ENCODE data around the gene MKI67.
"Not testable (repeated sequence)": the region's sequence is repeated elsewhere in the genome, so short reads cannot be mapped to it uniquely, and the experiment has no call there.

MKI67 gene

GRCh38 chr10:128103229-128103714, 23.0 kb downstream of the MKI67 start:
- DNase-seq (ENCODE audit: low spot score): no peak

DNA sequence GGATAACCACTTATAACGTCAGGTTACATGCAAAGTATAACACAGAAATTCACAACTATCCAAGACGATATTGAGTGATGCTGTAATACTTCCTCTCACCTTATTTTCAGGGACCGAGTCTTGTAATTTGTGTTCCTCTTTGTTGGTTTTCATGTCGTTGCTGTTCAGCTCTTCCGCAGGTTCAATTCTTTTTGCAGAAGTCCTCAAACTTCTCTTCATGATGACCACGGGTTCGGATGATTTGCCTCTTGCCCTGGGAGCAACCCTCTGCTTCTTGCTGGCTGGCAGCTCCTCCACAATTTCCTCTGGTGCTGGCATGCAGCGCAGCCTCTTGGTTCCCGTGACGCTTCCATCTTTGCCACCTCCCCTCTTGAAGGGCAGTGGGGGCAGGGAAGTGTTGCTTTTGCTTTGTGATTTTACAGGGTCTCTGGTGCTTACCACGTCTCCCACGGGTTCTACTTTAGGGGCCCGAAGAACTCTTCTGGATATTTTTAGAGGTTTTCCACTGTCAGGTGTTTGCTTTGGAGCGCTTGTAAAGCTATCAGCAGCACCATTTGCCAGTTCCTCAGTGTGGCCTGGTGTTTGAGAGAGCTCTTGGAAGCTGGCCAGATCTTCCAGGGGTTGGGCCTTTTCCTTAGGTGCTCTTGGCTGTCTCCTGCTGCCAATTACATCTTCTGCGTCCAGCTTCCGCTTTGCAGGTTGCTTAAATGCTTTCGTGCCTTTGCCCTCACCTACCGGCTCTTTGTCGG, 23.6 kb downstream of the MKI67 start:
- DNase-seq (ENCODE audit: low spot score): no peak

DNA sequence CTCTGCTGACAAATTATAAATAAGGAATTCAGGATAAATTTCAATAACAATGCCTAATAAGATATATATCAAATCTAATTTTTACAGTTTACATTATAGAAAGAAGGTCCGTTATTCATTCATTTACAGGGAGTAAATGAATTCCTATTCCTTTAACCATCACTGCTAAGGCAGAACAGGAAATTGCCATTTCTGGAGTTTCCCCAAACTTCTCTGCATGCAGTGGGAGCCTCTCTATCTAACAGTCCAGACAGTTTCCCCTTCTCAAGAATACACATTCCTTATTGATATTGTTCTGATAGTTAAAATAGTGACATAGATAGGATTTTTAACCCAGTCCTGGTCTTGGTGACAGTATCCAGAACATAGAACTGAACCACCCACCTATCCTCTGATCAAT, 24.3 kb downstream of the MKI67 start:
- DNase-seq (ENCODE audit: low spot score): no peak

GRCh38 chr10:128099901-128100300, 26.3 kb downstream of the MKI67 start:
- DNase-seq (ENCODE audit: low spot score): no peak

GRCh38 chr10:128098631-128099030, 27.6 kb downstream of the MKI67 start:
- no peak for DNase-seq (ENCODE audit: low spot score)

DNA sequence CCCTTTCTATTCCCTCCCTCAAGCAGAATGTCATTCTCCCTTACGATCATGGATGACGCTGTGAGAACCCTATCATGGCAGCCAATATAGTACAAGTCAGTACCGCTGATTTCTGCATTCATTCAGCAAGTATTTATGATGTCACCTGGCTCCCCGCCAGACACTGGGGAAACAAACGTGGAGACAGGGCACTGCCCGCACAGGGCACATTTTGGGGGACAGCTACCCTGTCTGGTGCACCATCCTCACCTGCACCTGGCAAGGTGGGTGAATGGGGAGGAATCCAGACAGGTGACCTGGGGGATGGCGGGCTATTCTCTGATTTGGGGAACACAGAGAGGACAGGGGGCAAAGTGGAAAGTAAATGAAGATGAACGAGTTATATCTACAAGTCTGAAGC, 28.4 kb downstream of the MKI67 start:
- DNase-seq (ENCODE audit: low spot score): no peak

DNA sequence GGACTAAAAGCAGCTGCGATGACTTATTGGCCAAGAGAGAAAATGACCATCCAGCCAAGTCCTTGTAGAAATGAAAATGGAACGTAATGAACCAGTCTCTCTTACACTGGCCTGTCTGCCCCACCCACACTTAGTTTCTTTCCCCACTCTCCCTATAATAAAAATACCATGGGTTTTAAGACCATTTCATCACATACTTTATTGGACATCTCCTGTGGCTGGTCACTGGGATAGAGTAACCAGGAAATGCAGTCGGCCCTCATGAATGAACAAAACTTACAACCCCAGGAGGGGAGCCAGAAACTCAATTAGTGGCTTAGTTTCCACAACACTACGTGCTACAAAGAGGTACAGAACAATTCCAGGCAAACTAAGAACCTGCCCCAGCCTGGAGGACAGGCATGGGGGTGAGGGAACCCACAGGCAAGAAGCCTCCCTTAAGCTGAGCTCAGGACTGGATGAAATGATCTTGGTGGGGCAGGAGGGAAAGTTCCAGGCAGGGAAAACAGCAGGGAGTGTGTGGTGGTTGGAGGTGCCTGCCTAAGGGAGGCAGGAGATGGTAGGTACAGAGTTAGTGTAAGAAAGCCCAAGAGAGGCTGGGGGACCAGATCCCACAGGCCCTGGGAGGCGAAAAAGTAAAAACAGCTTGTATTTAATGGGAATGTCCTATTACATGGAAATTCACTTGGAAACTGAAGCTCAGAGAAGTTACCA, 29.6 kb downstream of the MKI67 start:
- no peak for DNase-seq (ENCODE audit: low spot score)

DNA sequence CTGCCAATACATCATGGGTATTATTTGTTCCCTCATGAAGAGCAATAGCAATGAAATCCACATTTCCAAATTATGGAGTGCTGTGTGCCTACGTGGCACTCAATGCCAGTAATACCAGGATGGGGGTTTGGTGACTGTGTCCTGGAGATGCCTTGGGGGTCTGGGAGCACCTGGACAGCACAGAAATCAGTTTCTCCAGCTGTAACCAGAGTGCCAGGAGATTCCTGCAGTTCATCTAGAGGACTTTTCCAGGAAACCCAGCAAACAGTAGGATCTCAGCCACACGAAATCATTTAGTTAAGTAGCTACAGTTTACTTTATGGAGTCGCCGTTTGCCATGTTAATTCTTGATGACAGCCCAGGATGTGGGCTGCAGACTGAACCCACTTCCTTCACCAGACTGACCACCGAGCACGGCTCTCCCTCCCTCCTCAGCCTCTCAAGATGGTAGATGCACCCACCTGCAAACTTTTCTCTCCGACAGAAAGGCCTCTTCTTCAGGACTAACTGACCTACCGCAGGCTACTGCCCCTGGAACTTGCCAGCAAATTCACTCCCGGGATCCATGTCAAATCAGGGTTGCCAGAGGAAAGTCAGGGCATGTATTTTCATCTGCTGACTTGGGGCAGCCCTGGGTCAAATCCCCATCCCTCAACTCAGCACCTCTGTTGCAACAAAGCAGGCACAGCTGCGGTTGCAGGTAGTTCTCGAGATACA, 30.3 kb downstream of the MKI67 start:
- no peak for DNase-seq (ENCODE audit: low spot score)

DNA sequence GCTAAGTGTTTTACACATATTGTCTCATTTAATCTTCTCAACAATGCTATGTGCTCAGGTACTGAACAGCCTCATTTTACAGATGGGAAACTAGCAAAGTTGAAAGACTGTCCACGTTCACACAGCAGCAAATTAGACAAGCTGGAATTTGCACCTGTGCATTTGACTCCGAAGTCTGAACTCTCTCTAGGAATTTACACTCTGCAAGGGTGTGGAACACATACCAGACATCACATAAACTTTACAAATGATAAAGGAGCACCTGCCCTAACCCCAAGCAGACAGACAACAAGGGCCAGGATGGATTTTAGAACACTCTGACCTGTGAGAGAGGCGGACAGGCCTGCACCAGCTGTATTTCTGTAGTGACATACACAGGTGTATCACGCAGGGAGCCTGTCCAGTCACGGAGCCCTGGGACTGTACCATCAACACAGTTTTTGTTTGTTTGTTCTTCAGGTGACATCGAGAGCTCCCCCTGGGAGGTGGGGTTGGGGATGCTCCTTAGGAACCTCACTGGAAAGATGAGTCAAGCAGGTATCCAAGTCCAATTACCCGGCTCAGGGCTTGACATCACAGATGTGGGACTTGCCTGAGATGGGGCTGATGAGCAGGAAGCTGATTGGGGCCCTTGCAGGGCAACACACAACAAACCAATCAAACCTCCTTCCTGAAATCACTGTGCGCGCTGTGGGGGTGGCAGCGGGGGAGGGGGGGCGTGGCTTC, 31.0 kb downstream of the MKI67 start:
- DNase-seq (ENCODE audit: low spot score): no peak

DNA sequence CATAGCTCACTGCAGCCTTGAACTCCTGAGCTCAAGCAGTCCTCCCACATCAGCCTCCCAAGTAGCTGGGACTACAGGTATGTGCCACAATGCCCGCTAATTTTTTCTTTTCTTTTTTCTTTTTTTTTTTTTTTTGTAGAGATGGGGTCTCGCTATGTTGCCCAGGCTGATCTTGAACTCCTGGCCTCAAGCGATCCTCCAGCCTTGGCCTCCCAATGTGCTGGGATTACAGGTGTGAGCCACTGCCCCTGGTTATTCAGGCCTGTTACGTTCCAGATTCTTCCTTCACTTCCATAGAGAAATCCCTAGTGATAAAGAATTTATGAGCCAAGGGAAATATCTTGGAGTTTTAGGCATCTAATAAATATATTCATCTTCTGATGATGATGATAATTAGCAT, 31.6 kb downstream of the MKI67 start:
- DNase-seq (ENCODE audit: low spot score): not testable (repeated sequence)

- DNase-seq (ENCODE audit: low spot score): no peak
Observed at GRCh38 chr10:128092454-128092853, 33.8 kb downstream of the MKI67 start.

DNA sequence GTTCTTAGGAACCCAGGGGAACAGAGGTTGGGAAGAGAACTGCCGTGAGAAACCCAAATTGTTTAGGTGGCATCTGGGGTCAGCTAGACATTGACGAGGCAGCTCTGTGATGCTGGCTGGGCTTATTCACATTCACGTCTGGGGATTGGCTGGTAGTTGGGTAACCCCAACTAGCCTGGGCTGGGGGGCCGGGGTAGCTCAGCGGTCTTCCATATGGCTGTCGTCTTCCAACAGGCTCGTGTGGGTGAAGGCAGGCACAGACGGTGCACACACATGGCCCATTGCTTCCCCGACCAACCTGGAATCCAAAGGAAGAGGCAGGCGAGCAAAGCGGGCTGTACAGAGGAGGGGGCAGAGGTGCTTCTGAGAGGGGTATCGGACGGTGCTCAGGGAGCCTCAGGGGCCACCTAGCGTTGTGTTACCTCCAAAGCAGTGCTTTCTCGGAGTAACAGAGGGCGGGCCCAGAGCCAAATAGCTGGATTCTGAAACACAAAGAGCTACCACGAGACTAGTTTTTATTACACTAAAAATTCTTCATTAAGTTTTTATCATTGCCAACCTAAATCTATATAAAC, 34.5 kb downstream of the MKI67 start:
- DNase-seq (ENCODE audit: low spot score): no peak

DNA sequence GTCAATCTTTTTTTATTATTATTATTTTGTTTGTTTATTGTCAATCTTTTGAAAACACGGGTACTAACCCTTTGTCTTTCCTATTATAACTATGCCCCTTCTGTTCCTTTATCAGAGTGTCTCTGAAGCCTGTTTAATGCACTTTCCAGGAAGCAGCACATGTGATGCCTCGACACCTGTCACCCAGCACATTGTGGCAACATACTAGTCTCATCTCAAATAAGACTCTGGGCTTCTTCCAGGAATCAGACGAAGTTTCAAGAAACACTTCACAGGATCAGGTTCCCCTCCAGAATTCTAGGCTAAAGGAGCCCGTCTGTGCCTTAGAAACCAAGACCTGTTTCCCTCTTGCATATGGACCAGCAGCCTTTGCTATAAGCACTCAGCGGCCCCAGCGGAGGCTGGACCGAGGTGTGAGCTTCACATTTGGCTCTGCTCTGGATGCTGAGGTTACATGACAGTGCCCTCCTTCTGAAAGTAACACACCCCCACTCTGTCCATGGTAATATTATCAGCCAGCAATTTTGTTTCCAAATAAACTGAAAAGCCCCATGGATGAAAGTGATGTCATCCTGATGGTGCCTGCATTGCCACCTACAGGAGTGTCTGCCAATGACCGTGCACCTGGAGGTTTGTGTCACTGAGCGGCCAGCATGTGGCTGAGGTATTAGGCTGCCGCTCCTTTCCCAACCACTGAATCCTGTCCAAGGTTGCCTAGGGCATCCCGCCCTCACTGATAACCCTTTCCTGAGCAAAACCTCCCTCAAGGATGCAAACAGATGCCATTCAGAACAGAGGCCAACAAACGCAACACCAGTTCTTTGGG, 38.1 kb downstream of the MKI67 start:
- no peak for DNase-seq (ENCODE audit: low spot score)

DNA sequence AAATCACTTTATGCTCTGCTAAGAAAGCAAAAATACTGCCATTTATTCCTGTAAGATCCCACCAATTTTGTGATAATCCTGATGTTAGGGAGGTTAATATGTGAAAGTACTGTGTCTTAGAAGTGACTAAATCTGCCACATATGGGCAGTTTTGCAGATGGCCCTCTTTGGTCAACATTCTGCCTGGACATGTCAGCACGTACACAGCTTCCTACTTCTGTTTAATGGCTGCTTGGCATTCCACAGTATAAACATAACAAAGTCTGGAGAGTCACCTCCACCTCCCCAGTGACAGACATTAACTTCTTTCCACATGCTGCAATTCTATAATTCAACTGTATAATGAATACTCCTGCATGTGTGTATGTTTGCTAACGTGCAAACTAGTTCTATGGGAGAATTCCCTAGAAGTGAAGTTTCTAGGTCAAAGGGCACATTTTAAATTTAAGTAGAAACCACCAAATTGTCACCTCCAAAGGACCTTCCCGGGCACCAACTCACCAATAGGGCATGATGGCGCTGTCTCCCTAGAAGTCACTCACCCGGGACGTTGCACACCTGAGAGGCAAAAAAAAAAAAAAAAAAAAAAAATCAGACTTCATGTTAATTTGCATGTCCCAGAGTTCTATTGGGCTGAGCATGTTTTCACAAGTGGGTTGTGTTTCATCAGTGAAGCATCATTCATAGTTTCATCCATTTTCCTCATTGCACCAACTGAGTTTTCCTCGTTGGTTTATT, 38.9 kb downstream of the MKI67 start:
- DNase-seq (ENCODE audit: low spot score): no peak

DNA sequence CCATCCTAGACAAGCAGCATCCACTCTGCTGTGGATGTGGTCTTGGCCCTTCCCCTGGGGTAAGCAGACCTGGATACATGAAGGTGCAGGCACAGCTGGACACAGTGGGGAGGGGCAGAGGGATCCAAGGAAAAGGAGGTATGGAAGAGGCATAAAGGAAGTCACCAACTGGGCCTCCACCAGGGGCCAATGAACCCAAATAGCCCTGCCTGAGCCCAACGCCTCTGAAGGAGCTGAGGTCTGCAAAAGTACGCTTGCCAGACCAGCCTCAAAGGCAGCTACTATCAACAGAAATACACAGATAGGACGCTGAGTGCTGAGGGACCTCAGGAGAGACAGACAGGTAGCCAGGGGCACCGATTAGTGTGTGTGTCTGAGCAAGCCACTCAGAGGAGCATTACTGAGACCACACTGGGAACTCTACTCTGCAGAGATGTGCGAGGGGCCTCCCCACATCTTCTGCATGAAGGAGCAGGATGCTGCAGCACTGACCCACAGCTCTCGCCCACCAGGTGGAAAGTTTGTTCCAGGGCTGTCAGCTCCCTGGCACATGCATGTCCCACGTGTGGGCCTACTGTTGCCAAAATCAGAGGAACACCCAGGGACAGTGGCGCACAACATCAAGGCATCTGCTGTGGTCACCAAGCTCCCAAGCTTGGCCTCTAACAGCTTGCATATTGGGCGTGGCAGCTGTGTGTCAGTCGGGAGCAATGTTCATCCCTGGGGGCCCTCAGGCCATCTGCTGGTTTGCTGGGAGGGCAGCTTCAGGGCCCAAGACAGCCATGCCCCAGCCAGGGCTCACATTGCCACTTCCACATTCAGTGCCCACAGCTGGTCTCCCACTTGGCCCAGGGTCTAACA, 40.0 kb downstream of the MKI67 start:
- DNase-seq (ENCODE audit: low spot score): no peak

GRCh38 chr10:128084991-128085390, 41.2 kb downstream of the MKI67 start:
- no peak for DNase-seq (ENCODE audit: low spot score)

DNA sequence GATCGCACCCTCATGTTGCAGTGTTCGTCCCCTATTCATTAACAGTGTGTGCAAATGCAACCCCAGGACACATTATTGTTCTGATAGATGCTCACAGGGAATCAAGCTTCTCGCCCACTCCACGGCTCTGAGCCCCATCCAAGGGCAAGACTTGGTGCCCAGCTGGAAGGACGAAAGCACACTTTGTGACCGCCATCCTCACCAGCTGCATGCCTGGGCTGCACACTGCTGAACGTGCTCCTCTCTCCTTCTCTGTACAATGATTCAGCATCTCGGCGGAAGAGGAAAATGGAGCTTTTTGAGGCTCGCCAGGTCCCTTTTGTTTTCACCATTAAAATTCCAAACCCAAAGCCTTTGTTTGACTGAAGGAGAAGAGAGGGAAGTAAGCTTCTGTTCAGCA, 41.9 kb downstream of the MKI67 start:
- no peak for DNase-seq (ENCODE audit: low spot score)

DNA sequence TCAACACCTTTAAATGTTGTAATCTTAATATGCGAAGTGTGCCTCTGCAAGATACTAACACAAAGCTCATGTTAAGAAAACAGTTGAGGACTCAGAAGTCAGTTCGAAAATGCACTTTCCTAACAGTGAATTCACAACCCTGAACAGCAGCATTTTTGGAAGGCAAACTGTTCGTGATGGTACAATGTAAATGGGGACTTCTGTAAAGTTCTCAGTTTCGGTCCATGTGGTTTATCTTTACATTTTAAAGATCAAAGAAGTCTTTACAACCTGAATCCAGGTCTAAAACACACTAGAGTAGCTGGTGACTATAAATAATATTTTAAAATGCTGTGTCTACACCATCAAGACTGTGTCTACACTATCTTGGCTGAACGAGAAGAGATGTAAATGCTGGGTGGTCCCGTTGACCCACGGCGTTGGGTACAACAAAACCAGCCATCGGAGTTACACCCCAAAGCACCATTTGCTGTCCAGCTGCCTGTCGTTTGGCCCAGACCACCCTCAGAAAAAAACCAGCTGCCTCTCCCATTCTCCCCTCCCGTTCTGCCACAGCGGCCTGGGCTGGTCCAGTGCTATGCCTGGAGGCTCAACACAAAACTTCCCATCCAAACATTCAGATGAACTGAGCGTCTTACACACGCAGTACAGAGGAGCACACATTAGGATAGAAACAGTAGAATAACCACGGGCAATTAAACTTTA, 42.9 kb downstream of the MKI67 start:
- no peak for DNase-seq (ENCODE audit: low spot score)

- no peak for DNase-seq (ENCODE audit: low spot score)
Observed at GRCh38 chr10:128081720-128082119, 44.5 kb downstream of the MKI67 start.

All from hematopoietic multipotent progenitor cell treated with erythropoietin and hydrocortisone succinate and interleukin-3 and kit ligand, for 15 days (in vitro differentiated cells).